ENCODE results near the gene GALNT4. TPM values are rescaled to one million over a fixed set of nuclear protein-coding genes. Genes with fewer than 3 reads are reported as not detected.

GALNT4 gene
- total RNA-seq, 1 experiment from 2014 or later: 2.8 TPM

DNA sequence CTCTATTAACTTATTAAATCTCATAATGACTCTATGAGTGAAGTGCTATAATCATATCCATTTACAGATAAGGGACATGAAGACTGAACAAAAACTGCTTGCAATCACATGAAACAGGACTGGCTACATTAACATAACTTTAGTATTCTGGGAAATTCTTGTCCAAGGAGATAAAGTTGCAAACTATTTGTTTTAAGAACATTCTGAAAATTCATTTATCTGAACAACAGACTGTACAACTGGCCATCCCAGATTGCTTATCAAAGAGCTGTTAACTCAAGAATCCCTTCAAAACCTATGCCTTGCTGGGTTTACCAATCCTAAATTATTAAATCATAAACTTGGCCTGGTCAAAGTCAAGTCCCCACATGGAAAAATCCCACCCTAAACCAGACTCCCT lies 40.4 kb upstream of the GALNT4 start:
- Histone ChIP-seq H3K4me1 (ENCODE audit: control insufficient read depth in 1 of 2, insufficient read depth in 2 of 2, low read length in 2 of 2) (no peaks in the 10 kb centered on the region), H2AFZ (ENCODE audit: low read depth, low read length, poor library complexity, severe bottlenecking) (no peak overlapping the region), H4K20me1 (ENCODE audit: insufficient read depth) (no peaks in the 10 kb centered on the region), H3K27me3 (ENCODE audit: insufficient read depth, low read length) (no peaks in the 10 kb centered on the region), H3K79me2 (ENCODE audit: insufficient read depth, low read length) (no peaks in the 10 kb centered on the region), H3K9me3 (ENCODE audit: control insufficient read depth in 1 of 2, insufficient read depth in 1 of 2, low read depth in 1 of 2, low read length in 2 of 2) (no peaks in the 10 kb centered on the region), H3K9ac (ENCODE audit: low read length) (no peak overlapping the region), H3K4me3 (replicated peaks in 1 of 2; ENCODE audit: low read depth in 1 of 2, low read length in 2 of 2) (no peak overlapping the region), H3K4me2 (ENCODE audit: low read length) (no peak overlapping the region), H3K9me2 (ENCODE audit: insufficient read depth) (no peaks in the 10 kb centered on the region), H3K36me3 (ENCODE audit: control insufficient read depth in 1 of 2, insufficient read depth in 2 of 2, low read length in 2 of 2) (no peaks in the 10 kb centered on the region), H3K27ac (ENCODE audit: low read depth, low read length) (no peak overlapping the region)
- ATAC-seq: no peak
- intact Hi-C loops (cut with micrococcal nuclease): no loop called here
- RAD21 ChIA-PET (ENCODE audit: low non-redundant PET in 1 of 2, low total read pairs in 2 of 2, uncharacterized antibody in 2 of 2, unreplicated experiment in 2 of 2): no interaction called here
- POLR2A ChIA-PET: no interaction called here
- no peak for TF ChIP-seq RAD21 (IDR thresholded peaks at IDR 0.05; ENCODE audit: low read depth)
- CTCF ChIA-PET: no interaction called here
- no TSS peak for BruUV-seq (replicated peaks)
- DNase-seq (ENCODE audit: low read depth, low spot score): no peak

- TF ChIP-seq FOSL1 (IDR thresholded peaks at IDR 0.05; ENCODE audit: low read depth) (no peak), TCF7L2 (IDR thresholded peaks at IDR 0.05; ENCODE audit: borderline replicate concordance, extremely low read depth, insufficient read depth, insufficient read length) (peak; percentile 51)
- DNase-seq (ENCODE audit: low read depth, low spot score) (no peak), ATAC-seq (no peak)
- no peak overlapping the region for H3K9ac ChIP-seq (ENCODE audit: low read length)
- no peak overlapping the region for H3K4me2 ChIP-seq (ENCODE audit: low read length)
- H3K27me3 ChIP-seq (ENCODE audit: insufficient read depth, low read length): no peaks in the 10 kb centered on the region
- H3K4me3 ChIP-seq (replicated peaks in 1 of 2; ENCODE audit: low read depth in 1 of 2, low read length in 2 of 2): no peak overlapping the region
- no peaks in the 10 kb centered on the region for H3K9me2 ChIP-seq (ENCODE audit: insufficient read depth)
- H3K4me1 ChIP-seq (ENCODE audit: control insufficient read depth in 1 of 2, insufficient read depth in 2 of 2, low read length in 2 of 2): peaks cover 5 to 15% of the 10 kb centered on the region in 2 experiments; a peak in 3 of 4 replicates
- H3K9me3 ChIP-seq (ENCODE audit: control insufficient read depth in 1 of 2, insufficient read depth in 1 of 2, low read depth in 1 of 2, low read length in 2 of 2): no peaks in the 10 kb centered on the region
- H3K36me3 ChIP-seq (ENCODE audit: control insufficient read depth in 1 of 2, insufficient read depth in 2 of 2, low read length in 2 of 2): no peaks in the 10 kb centered on the region
- no peak overlapping the region for H2AFZ ChIP-seq (ENCODE audit: low read depth, low read length, poor library complexity, severe bottlenecking)
- H3K79me2 ChIP-seq (ENCODE audit: insufficient read depth, low read length): no peaks in the 10 kb centered on the region
- POLR2A ChIA-PET: no interaction called here
- H4K20me1 ChIP-seq (ENCODE audit: insufficient read depth): no peaks in the 10 kb centered on the region
- RAD21 ChIA-PET (ENCODE audit: low non-redundant PET in 1 of 2, low total read pairs in 2 of 2, uncharacterized antibody in 2 of 2, unreplicated experiment in 2 of 2): no interaction called here
- intact Hi-C loops (cut with micrococcal nuclease): no loop called here
- CTCF ChIA-PET: no interaction called here
- no TSS peak for BruUV-seq (replicated peaks)
- H3K27ac ChIP-seq (ENCODE audit: low read depth, low read length): no peak overlapping the region
Observed at GRCh38 chr12:89559753-89560152, 35.2 kb upstream of the GALNT4 start.

DNA sequence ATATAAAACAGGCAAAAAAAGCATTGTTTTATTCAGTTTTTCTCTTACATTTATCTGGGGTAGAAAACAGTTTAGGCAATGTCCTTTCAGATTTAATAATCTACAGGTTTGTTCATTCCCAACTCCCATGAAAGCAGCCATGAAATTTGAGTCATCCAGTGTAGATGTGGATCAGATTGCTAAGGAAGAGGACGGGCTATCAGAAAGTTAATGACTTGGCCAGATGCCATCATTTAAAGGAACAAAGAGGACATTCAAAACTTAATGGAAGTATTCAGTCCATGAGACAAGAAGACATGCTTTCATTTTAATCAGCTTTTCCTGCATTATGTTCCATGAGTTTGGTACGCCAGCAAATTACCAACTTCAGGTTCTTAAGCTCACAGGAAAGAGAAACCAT lies 32.4 kb upstream of the GALNT4 start:
- Histone ChIP-seq H3K4me3 (replicated peaks in 1 of 2; ENCODE audit: low read depth in 1 of 2, low read length in 2 of 2) (no peak overlapping the region), H3K4me2 (ENCODE audit: low read length) (peak overlapping the region; percentile 45), H3K4me1 (ENCODE audit: control insufficient read depth in 1 of 2, insufficient read depth in 2 of 2, low read length in 2 of 2) (peaks cover 5 to 15% of the 10 kb centered on the region in 2 experiments; a peak in 3 of 4 replicates), H3K9me2 (ENCODE audit: insufficient read depth) (no peaks in the 10 kb centered on the region), H2AFZ (ENCODE audit: low read depth, low read length, poor library complexity, severe bottlenecking) (no peak overlapping the region), H3K27ac (ENCODE audit: low read depth, low read length) (no peak overlapping the region), H3K9me3 (ENCODE audit: control insufficient read depth in 1 of 2, insufficient read depth in 1 of 2, low read depth in 1 of 2, low read length in 2 of 2) (no peaks in the 10 kb centered on the region), H3K9ac (ENCODE audit: low read length) (no peak overlapping the region), H4K20me1 (ENCODE audit: insufficient read depth) (no peaks in the 10 kb centered on the region), H3K36me3 (ENCODE audit: control insufficient read depth in 1 of 2, insufficient read depth in 2 of 2, low read length in 2 of 2) (no peaks in the 10 kb centered on the region), H3K79me2 (ENCODE audit: insufficient read depth, low read length) (no peaks in the 10 kb centered on the region), H3K27me3 (ENCODE audit: insufficient read depth, low read length) (no peaks in the 10 kb centered on the region)
- no TSS peak for BruUV-seq (replicated peaks)
- intact Hi-C loops (cut with micrococcal nuclease): no loop called here
- DNase-seq (ENCODE audit: low read depth, low spot score) (peak; percentile 45), ATAC-seq (no peak)
- ChIA-PET RAD21 (ENCODE audit: low non-redundant PET in 1 of 2, low total read pairs in 2 of 2, uncharacterized antibody in 2 of 2, unreplicated experiment in 2 of 2) (no interaction called here), POLR2A (interaction anchor here (0.7 kb wide), 1 partner anchor 21 kb away, joined by 3 read pairs; no protein-coding TSS in a partner anchor), CTCF (interaction anchor here (1.5 kb wide), 1 partner anchor 14 kb away, joined by 3 read pairs; no protein-coding TSS in a partner anchor)
- TF ChIP-seq SRF (IDR thresholded peaks at IDR 0.05; ENCODE audit: low read depth) (no peak), SIN3A (IDR thresholded peaks at IDR 0.05; ENCODE audit: low read depth) (no peak), ZBTB33 (IDR thresholded peaks at IDR 0.05; ENCODE audit: extremely low read depth, insufficient replicate concordance, low read length) (no peak), FOSL1 (IDR thresholded peaks at IDR 0.05; ENCODE audit: low read depth) (no peak), REST (IDR thresholded peaks at IDR 0.05; ENCODE audit: low read depth) (no peak), ZNF274 (IDR thresholded peaks at IDR 0.05; ENCODE audit: low read depth, low read length) (no peak)
